GM12801 (cell line): ENCODE data around the gene ZNF580.

ENCODE experiments used
- TF ChIP-seq, protein P1 (sequence below): IDR thresholded peaks from one replicate; pipeline ENCODE4 v1.5.1; 2011; ENCODE audit warnings: control low read depth; ENCODE audit not compliant: insufficient read length; ENCODE audit errors: extremely low read depth

Gene ZNF580

DNA sequence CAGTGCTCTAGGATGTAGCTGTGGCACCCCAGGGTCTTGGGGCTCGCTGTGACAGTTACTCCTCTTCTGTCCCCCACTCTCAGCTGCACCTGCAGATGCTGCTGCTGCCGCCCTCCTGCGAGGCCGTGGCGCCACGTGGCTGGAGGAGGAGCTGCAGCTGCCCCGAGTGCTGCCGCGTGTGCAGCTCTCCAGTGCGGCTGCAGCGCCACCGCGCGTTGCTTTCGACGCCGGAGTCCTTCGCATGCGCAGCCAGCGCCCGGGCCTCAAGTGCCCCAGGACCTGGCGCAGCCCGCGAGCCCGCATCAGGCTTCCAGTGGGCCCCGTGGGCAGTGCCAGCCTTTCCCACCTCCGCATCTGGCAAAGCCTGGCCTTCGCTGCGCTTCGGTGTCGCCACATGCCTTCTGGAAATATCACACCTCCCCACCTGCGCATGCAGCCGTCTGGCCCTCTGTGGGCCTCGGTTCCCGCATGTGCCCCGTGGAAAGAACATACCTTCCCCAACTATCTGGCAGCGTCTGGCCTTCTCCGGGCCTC lies 692 bp upstream of the ZNF580 start:
- TF ChIP-seq, protein P1, sequence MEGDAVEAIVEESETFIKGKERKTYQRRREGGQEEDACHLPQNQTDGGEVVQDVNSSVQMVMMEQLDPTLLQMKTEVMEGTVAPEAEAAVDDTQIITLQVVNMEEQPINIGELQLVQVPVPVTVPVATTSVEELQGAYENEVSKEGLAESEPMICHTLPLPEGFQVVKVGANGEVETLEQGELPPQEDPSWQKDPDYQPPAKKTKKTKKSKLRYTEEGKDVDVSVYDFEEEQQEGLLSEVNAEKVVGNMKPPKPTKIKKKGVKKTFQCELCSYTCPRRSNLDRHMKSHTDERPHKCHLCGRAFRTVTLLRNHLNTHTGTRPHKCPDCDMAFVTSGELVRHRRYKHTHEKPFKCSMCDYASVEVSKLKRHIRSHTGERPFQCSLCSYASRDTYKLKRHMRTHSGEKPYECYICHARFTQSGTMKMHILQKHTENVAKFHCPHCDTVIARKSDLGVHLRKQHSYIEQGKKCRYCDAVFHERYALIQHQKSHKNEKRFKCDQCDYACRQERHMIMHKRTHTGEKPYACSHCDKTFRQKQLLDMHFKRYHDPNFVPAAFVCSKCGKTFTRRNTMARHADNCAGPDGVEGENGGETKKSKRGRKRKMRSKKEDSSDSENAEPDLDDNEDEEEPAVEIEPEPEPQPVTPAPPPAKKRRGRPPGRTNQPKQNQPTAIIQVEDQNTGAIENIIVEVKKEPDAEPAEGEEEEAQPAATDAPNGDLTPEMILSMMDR, result no peak

- TF ChIP-seq, protein P1, result no peak
Observed at GRCh38 chr19:55641426-55642152, 787 bp downstream of the ZNF580 start.

DNA sequence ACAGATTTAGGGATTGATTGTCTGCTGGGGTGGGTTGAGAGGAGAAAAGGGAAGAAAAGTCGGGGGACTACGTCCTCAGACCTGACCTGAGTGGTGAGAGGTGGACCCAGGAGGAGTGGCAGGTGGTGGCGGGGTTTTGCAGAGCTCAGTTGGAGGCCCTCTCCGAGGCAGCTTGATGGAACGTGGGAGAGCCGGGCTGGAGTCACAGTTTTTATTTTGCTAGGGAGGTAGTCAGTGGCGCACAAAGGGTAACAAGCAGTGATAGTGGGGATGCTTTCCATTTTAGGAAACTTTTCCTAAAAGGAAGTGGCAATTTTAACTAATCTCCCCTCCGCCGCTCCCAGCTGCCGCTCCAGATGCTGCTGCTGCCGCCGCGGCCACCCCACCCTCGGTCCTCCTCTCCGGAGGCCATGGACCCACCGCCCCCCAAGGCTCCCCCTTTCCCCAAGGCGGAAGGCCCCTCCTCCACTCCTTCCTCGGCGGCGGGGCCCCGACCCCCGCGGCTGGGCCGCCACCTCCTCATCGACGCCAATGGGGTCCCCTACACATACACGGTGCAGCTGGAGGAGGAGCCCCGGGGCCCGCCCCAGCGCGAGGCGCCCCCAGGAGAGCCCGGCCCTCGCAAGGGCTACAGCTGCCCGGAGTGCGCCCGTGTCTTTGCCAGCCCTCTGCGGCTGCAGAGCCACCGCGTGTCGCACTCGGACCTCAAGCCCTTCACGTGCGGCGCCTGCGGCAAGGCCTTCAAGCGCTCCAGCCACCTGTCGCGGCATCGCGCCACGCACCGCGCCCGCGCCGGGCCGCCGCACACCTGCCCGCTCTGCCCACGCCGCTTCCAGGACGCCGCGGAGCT lies 1.6 kb downstream of the ZNF580 start:
- TF ChIP-seq, protein P1, result no peak

DNA sequence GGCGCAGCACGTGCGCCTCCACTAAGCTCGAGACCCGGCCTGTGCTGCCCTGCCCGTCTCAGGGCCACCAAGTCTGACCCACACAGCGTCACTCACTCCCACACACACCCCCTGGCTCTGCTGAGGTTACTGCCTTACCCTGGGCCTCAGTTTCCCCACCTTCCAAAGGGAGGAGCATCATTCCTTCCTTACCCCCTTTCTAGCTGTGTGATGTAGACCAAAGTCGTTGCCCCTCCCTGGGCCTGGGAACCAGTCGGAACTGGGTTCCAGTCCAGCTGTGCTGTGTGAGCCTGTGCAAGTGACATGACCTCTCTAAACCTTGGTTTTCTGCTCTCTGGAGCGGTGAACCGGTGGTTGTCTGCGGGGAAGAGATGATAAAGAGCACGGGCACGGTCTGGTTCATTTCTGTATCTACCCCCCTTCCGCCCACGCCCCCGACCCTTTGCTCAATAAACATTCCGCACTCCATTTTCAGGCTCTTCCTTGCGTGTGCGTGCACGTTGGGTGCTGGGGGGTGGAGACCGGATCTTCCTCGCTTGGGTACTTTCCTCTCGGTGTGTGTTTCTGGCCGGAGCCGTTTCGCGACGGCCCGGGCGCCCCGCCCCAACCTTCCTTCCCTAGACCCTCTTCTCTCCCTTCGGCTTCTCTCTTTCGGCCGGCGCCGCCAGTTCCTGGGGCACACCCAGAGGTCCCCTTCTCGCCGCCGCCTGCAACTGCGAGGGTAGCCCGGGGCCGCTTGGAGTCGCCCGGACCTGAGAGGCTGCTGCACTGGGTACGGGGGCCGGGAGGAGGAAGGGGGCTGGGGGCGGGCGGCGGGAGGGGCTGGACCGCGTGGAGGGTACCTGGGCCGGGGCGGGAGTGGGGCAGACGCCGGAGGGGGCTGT lies 2.4 kb downstream of the ZNF580 start, which contains the start of gene ZNF581:
ZNF581 (plus strand) TSS at position 647 of the 884 bp plus-strand sequence. CDS start 923 bp downstream, outside the sequence.
- TF ChIP-seq, protein P1, result no peak

GRCh38 chr19:55643887-55644176 lies 3.0 kb downstream of the ZNF580 start:
- TF ChIP-seq, protein P1, result no peak

GRCh38 chr19:55644191-55644833 lies 3.5 kb downstream of the ZNF580 start:
- TF ChIP-seq, protein P1, result no peak
